Stimulated activated CD8-positive, alpha-beta memory T cell treated with anti-CD3 and anti-CD28 coated beads, Interleukin-2, amount 100 ng/mL, for 48 hours (primary cell): Measurements from ENCODE around the gene STXBP6.
"Not testable (repeated sequence)": the region's sequence is repeated elsewhere in the genome, so short reads cannot be mapped to it uniquely, and the experiment has no call there.

Experiments
- DNase-seq, 2 donors: peaks; one replicate each; pipeline ENCODE4 v3.0.0-alpha.2; 2020; ENCODE audit warnings: low read depth in 2 of 2

STXBP6 gene

DNA sequence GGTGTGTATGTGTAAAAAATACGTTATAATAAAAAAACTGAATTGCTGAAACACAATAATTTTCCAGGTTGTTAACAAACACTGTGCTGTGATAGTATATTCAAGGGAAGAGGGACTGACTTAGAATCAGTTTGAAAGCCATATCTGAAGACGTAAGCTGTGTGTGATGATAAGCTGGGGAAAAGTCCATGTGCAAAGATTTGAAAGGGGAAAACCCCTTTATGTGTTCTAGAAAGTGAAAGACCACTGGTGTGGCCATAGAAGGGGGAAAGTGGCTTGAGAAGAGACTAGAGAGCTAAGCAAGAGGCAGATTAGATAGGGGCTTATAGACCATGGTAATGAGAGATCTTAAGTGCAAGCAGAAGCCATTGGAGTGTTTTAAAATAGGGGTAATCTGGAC is 220.1 kb downstream of the STXBP6 start:
- DNase-seq: no peak

DNA sequence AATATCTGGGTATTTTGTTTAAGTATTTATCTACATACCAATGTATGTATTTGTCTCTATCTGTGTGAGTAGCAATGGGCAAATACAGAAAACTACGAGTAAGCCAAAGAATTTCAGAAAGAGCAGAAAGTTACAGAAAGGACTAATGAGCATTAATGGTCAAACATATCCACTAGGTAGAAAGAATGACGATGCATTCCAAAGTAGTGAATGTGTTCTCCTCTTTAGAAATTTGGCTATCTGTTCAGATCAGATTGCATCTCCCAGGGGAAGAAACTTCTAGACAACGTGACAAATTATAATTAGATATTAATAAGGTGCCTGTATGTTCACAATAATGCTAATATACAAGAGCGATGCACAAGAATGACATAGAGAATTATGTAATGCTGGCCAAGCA is 221.5 kb downstream of the STXBP6 start:
- no peak for DNase-seq

GRCh38 chr14:24826390-24826789 is 223.6 kb downstream of the STXBP6 start:
- no peak for DNase-seq

- DNase-seq: no peak
Observed at GRCh38 chr14:24820616-24821015, 229.3 kb downstream of the STXBP6 start.

DNA sequence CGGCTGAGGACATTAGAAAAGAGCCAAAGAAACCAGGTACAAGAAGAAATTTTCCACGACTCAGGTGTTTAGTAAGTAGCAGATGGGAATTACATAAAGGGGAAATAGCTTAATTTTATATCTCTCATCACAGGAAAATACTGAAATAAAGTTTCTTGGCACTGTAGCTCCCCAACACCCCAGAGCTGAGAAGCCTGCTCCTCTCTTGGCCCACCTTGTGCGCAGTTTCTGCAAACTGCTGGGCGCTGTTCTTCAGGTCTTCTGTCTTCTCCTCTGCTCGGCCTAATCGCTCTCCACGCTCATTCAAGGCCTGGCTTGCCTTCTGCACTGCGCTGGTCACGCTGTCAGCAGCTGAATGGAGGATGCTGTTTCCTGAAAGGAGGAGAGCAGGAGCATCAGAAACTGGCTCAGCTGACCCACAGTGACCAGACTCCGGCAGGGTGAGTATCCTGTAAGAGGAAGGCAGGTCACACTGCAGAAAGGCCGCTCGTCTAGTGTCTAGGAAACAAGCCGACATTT is 231.1 kb downstream of the STXBP6 start:
- DNase-seq: no peak

GRCh38 chr14:24818058-24818822 is 231.7 kb downstream of the STXBP6 start:
- no peak for DNase-seq

GRCh38 chr14:24817212-24818057 is 232.5 kb downstream of the STXBP6 start:
- no peak for DNase-seq

DNA sequence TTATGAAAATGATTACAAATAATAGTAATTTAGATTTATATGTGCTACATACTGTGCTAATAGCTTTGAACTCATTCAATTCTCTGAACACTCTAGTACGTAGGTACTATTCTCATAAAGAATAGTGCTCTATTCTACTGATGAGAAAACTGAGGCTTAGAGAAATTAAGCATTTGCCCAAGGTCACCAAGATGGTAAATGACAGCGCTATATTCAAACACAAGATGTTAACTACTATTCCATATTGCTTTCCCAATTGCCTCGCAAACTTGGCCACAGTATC is 233.1 kb downstream of the STXBP6 start:
- DNase-seq: no peak

GRCh38 chr14:24816011-24816928 is 233.7 kb downstream of the STXBP6 start:
- DNase-seq: no peak

DNA sequence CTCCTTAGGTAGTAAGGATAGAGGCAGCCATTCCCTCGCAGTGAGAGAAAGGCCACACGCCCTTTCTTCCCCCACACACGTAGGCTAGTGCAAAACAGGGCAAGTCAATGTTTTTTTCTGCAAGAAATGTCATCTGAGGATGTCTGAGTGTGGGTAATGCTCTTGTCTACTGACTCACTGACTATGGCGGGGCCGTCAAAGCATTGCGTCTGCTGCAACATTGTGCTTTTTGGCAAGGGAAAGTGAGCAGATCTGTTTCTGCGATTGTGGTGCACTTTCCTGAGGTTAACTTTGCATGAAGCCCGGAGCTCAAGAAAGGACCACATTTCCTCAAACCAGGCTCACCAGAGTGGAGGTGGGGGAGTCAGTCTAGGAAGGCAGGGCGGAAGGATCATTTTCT is 234.4 kb downstream of the STXBP6 start:
- DNase-seq: no peak

GRCh38 chr14:24814944-24815343 is 235.0 kb downstream of the STXBP6 start:
- DNase-seq: no peak

GRCh38 chr14:24814346-24814745 is 235.6 kb downstream of the STXBP6 start:
- DNase-seq: no peak

DNA sequence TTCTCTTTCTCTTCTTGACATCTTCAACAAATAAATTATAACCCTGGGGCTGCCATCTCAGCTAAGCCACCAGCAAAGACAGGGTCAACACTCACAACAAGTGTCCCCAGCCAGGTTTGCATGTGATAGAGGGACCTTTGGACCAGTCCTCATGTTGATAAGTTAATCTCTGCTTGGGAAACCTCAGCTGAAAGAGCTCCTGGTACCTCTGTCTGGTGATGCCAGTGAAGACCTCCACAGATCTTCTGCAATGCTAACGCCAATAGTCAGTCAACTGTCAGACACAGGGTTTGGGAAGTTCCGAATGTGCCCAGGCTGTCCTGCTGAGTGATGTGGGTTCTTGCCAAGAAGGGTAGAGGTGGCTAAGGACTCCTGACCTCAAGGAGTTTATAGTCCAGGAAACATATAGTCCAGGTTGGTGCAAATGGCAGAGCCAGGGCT is 236.1 kb downstream of the STXBP6 start:
- no peak for DNase-seq

DNA sequence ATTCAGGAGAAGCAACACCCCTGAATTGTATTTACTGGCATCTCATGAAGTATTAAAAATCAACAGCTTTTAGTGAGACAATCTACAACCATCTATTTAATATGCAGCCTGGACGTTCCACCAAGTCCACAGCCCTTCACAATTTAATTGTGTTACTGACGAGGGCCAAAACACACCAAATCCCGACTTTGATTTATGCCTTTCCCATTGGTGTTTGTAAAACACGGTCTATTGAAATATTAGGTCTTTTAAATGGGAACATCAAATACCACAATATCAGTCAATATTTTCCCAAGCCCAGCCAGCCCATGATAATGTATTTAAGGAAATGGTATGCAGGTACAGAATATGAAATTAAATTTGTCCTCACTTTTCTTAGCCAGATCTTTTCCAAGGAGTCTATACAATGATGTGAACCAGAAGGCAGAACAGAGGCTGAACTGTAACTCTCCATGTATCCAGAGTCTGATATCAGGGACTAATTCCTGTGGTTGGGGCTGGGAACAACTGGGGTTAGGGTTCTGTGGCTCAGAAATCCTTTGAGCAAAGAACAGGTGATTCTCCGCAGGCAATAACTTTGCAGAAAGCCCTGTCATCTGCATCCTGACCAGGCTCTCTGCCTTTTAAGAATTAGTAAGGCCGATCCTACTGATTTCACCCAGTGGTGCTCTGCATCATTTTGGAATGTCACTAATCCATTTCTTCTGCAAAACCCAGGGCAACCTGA is 236.7 kb downstream of the STXBP6 start:
- DNase-seq: no peak

DNA sequence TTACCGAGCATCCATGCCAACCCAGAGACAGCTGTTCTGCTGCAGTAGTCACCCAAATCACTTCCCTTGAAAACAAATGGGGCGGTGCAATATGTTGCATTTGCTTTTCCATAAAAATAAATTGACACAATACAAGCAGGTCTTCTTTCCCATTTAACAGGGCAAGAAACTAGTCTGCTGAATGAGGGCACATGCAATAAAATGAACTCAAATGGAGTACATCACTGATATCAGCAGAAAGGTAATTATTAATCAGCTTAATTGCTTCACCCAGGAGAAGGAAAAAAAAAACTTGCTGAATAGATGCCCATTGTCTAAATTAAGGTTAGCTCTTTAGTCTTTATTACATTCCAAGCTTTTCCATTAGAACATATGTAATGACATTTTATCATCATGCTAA is 240.8 kb downstream of the STXBP6 start:
- no peak for DNase-seq

- no peak for DNase-seq
Observed at GRCh38 chr14:24808412-24808811, 241.5 kb downstream of the STXBP6 start.

- peak; percentile 23 to 38 for DNase-seq
Observed at GRCh38 chr14:24806061-24806678, 243.8 kb downstream of the STXBP6 start.

DNA sequence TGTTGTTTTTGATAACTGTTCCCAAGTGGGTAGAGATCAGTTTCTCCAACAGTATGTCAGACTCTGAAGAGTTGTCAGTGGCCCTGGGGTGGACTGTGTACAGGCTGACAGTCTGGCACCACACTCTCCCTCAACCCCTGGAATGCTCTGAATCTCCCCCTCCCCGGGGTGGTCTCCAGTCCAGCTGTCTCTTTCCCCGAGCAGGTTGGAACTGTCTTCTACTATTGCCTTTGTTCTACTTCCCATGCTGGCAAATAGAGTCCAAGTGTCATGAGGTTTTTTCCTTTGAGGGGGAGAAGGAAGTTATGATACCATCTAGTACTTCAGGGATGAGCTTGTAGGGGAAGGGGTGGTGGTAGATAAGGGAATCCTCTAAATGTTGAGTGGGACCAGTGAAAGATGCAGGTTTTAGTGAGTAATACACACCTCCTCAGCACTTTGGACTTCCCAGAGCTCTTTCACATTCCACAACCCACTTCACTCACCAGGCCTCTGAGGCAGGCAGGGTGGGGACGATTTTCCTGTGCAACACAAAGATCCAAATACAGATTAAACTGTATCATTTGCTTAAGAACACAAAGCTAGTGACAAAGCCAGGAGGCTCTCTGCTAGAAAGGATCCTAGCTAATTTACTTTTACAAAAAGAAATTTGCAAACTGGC is 245.3 kb downstream of the STXBP6 start:
- DNase-seq: no peak

DNA sequence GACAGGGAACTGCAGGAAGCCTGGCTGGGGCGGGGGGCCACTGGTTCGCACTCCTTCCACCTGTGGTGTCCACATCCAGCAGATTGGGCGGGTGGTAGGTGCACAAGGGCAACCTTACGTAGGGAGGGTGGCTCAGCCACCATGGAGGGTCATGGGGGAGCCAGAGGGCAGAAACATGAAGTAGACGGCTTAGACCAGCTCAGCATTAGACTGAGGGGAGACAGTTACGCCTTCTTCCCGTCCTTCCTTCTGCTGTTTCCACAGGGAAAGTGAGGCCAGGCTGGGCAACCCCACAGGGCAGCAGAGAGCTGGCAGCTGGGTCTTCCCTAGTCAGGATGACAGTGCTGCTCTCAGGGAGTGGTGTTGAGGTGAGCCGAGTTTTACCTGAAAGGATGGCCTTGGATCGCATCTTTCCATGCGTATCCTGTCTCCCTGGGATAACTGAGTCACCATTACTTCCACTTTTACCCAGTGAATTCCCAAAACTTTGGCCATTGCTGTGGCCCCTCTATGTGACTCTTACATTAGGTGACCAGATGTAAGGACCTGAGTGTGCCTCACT is 245.9 kb downstream of the STXBP6 start:
- DNase-seq: no peak

GRCh38 chr14:24803426-24803825 is 246.5 kb downstream of the STXBP6 start:
- not testable (repeated sequence) for DNase-seq
